Adrenal gland (tissue), 12 donors: Measurements from ENCODE around the gene TSPAN4. TPM values are rescaled to one million over a fixed set of nuclear protein-coding genes. Genes with fewer than 3 reads are reported as not detected.

Source experiments
- DNase-seq, 7 donors: peaks; one replicate each; pipeline ENCODE4 v3.0.0-alpha.2; 2019 to 2020
- H3K27ac ChIP-seq, 5 donors: fragments of 200-600 bp; sonication (generic) in 4 of 5; 1 replicate in 3 of 5; 2 replicates in 2 of 5; pipeline versions ENCODE4 v1.5.1 to v1.8.0; 2016 to 2020; ENCODE audit warnings: mild to moderate bottlenecking in 1 of 5
- H3K27me3 ChIP-seq: fragments of 200-600 bp; 2 replicates; pipeline ENCODE4 v1.8.0; 2021
- H3K36me3 ChIP-seq, 2 donors: fragments of 200-600 bp; replicated peaks in 1 of 2; 1 replicate in 1 of 2; 2 replicates in 1 of 2; pipeline versions ENCODE4 v1.5.1 to v1.8.0; 2018 to 2022
- H3K4me1 ChIP-seq, 2 donors: fragments of 200-600 bp; replicated peaks in 1 of 2; 1 replicate in 1 of 2; 2 replicates in 1 of 2; pipeline versions ENCODE4 v1.5.1 to v1.8.0; 2018 to 2021
- H3K4me3 ChIP-seq, 4 donors: fragments of 200-600 bp; sonication (generic) in 3 of 4; one replicate each; pipeline ENCODE4 v1.5.1; 2016 to 2018
- H3K9me3 ChIP-seq, 3 donors: fragments of 200-600 bp; sonication (generic) in 1 of 3; replicated peaks in 1 of 3; 1 replicate in 2 of 3; 2 replicates in 1 of 3; pipeline versions ENCODE4 v1.5.1 to v1.8.0; 2016 to 2021
- CTCF ChIP-seq, 6 experiments: fragments of 450-650 bp in 4 of 6; fragments of 200-600 bp in 2 of 6; sonication (generic) in 1 of 6; IDR thresholded peaks; 1 replicate in 5 of 6; 2 replicates in 1 of 6; pipeline versions ENCODE4 v1.5.1 to v1.8.0; 2016 to 2021; ENCODE audit warnings: antibody characterized with exemption in 6 of 6, mild to moderate bottlenecking in 2 of 6, moderate library complexity in 1 of 6
- POLR2A ChIP-seq, 2 donors: fragments of 450-650 bp; IDR thresholded peaks; one replicate each; pipeline ENCODE4 v1.6.1; 2017; ENCODE audit warnings: antibody characterized with exemption in 2 of 2, mild to moderate bottlenecking in 2 of 2, moderate library complexity in 1 of 2
- WGBS, 4 donors: extraction: QIAGEN DNeasy Blood & Tissue Kit in 2 of 4; methylation state at CpG; one replicate each; pipeline versions ENCODE4 v1.1.5 to v1.1.7; 2013 to 2017; 5-methylcytosine and 5-hydroxymethylcytosine counted together
- intact Hi-C, 2 donors: fragments of 100-400 bp; cut with DNase I; formaldehyde crosslinking; loops; one replicate each; pipeline versions ENCODE4 v1.14.1 to v1.15.0; 2022 to 2023
- polyA plus RNA-seq, 3 donors: library from polyadenylated mRNA; stranded (reverse); fragments of 200-250 nt in 2 of 3; fragments of 350-450 nt in 1 of 3; fragmentation: Illumina TruSeq in 1 of 3; extraction: RNeasy Lipid Tissue Mini Kit (QIAGEN cat#74804) in 1 of 3; gene quantifications; one replicate each; pipeline ENCODE4 v1.2.3, GENCODE V29; 2013 to 2014
- total RNA-seq, 9 donors: library from RNA; depleted of rRNA in 4 of 9; stranded (reverse); fragments of >200 nt in 4 of 9; fragments of 120-200 nt in 1 of 9; fragmentation: NEBNext Ultra II Directional in 1 of 9; extraction: Animal tissue kit (Norgen Biotek cat#: 25700) in 1 of 9; gene quantifications; one replicate each; pipeline versions ENCODE4 v1.1.0 to v1.2.4, GENCODE V29; 2013 to 2023
- donor health status: healthy with polysubstance abuse.
- donor health status: Bipolar disorder and iron deficiency.
- donor health status: DM: yes; HTN: yes; CAD: no.
- donor health status: DM: no; HTN: no; CAD: no.
- donor health status: DM: no; HTN: no; CAD: no.
- donor health status: DM: yes; HTN: yes; CAD: no.

TSPAN4 gene
- total and polyA plus RNA-seq, 12 donors: 5.2 to 207 (median 53.5) TPM

GRCh38 chr11:825366-826226 lies 17.1 kb upstream of the TSPAN4 start:
- H3K27me3 ChIP-seq: no peaks in the 10 kb centered on the region
- TF ChIP-seq CTCF (IDR thresholded peaks at IDR 0.05) (no peak), POLR2A (IDR thresholded peaks at IDR 0.05) (no peak)
- peaks cover 0 to 28% of the 10 kb centered on the region in 2 donors for H3K36me3 ChIP-seq
- WGBS, 4 donors: 61 to 76% (median 69%) methylated on average over 8 to 12 of the region's 12 CpGs
- no peak overlapping the region for H3K4me3 ChIP-seq
- H3K9me3 ChIP-seq: no peaks in the 10 kb centered on the region
- intact Hi-C loops: no loop called here
- H3K27ac ChIP-seq: no peak overlapping the region
- no peak for DNase-seq
- H3K4me1 ChIP-seq: peaks cover 41 to 65% of the 10 kb centered on the region in 2 donors

GRCh38 chr11:826227-826621 lies 16.4 kb upstream of the TSPAN4 start:
- H3K27ac ChIP-seq: no peak overlapping the region
- intact Hi-C loops: no loop called here
- H3K4me1 ChIP-seq: peaks cover 36 to 65% of the 10 kb centered on the region in 2 donors
- peaks cover 0 to 28% of the 10 kb centered on the region in 2 donors for H3K36me3 ChIP-seq
- no peak for TF ChIP-seq POLR2A (IDR thresholded peaks at IDR 0.05)
- TF ChIP-seq CTCF (IDR thresholded peaks at IDR 0.05): no peak
- no peaks in the 10 kb centered on the region for H3K9me3 ChIP-seq
- WGBS, 4 donors: 76 to 85% (median 83%) methylated on average over 6 to 9 of the region's 9 CpGs
- DNase-seq: no peak
- H3K4me3 ChIP-seq: peak overlapping the region in 1 of 4 donors; percentile 54
- no peaks in the 10 kb centered on the region for H3K27me3 ChIP-seq

GRCh38 chr11:826836-827145 lies 15.9 kb upstream of the TSPAN4 start:
- Histone ChIP-seq H3K4me3 (peak overlapping the region in 2 of 4 donors; percentile 26 to 54), H3K4me1 (peaks cover 36 to 64% of the 10 kb centered on the region in 2 donors), H3K27me3 (no peaks in the 10 kb centered on the region), H3K9me3 (no peaks in the 10 kb centered on the region), H3K27ac (peak overlapping the region in 3 of 5 donors; percentile 17 to 67 (median 48)), H3K36me3 (peaks cover 0 to 28% of the 10 kb centered on the region in 2 donors)
- no peak for DNase-seq
- 5 to 13% (median 6%) methylated on average over 6 to 22 of the region's 22 CpGs for WGBS, 4 donors
- intact Hi-C loops: no loop called here
- no peak for TF ChIP-seq POLR2A (IDR thresholded peaks at IDR 0.05)
- TF ChIP-seq CTCF (IDR thresholded peaks at IDR 0.05): no peak

GRCh38 chr11:827146-827896 lies 15.3 kb upstream of the TSPAN4 start:
- Histone ChIP-seq H3K9me3 (no peaks in the 10 kb centered on the region), H3K4me1 (peaks cover 36 to 64% of the 10 kb centered on the region in 2 donors), H3K36me3 (peaks cover 0 to 28% of the 10 kb centered on the region in 2 donors), H3K4me3 (peak overlapping the region in 2 of 4 donors; percentile 26 to 54), H3K27ac (peak overlapping the region in 4 of 5 donors; percentile 17 to 67 (median 46)), H3K27me3 (no peaks in the 10 kb centered on the region)
- 3 to 33% (median 8%) methylated on average over 12 to 66 of the region's 66 CpGs for WGBS, 4 donors
- TF ChIP-seq POLR2A (IDR thresholded peaks at IDR 0.05) (no peak), CTCF (IDR thresholded peaks at IDR 0.05) (no peak)
- intact Hi-C loops: no loop called here
- no peak for DNase-seq
